ENCODE measurements around the gene ARHGAP24.

Gene ARHGAP24

GRCh38 chr4:85779165-85779564, 304.2 kb downstream of the ARHGAP24 start:
- H2AFZ ChIP-seq (ENCODE audit: insufficient read depth, low read length, poor library complexity), result no peak overlapping the region
- no peaks in the 10 kb centered on the region for H3K36me3 ChIP-seq (ENCODE audit: control insufficient read depth in 1 of 2, insufficient read depth in 2 of 2, low read length in 2 of 2)
- H3K27me3 ChIP-seq (ENCODE audit: insufficient read depth, low read length), result no peaks in the 10 kb centered on the region
- H3K14ac ChIP-seq (ENCODE audit: low read length), result no peak overlapping the region
- H3K4me3 ChIP-seq (ENCODE audit: low read depth, low read length), result no peak overlapping the region
- no peak overlapping the region for H3K4ac ChIP-seq (ENCODE audit: low read depth, low read length)
- H3K9ac ChIP-seq (ENCODE audit: low read length), result no peak overlapping the region
- no peaks in the 10 kb centered on the region for H3K4me1 ChIP-seq (ENCODE audit: control insufficient read depth in 1 of 2, insufficient read depth in 2 of 2, low read length in 2 of 2)
- H3K79me1 ChIP-seq (ENCODE audit: low read length), result no peaks in the 10 kb centered on the region
- H3K9me3 ChIP-seq (ENCODE audit: insufficient read depth, low read depth, low read length), result no peaks in the 10 kb centered on the region
- H2BK5ac ChIP-seq (ENCODE audit: low read depth, low read length, poor library complexity), result no peak overlapping the region
- no peak overlapping the region for H3K23ac ChIP-seq (ENCODE audit: low read length)
- no peak overlapping the region for H4K12ac ChIP-seq (ENCODE audit: low read depth, low read length)
- no peak overlapping the region for H4K91ac ChIP-seq (ENCODE audit: low read depth, low read length)
- DNase-seq, result no peak
- no peak overlapping the region for H2BK12ac ChIP-seq (ENCODE audit: low read length)
- H2AK5ac ChIP-seq (ENCODE audit: low read length), result no peak overlapping the region
- H3K27ac ChIP-seq (ENCODE audit: low read depth, low read length), result no peak overlapping the region
- H3K4me2 ChIP-seq (ENCODE audit: low read length), result no peak overlapping the region
- H3K18ac ChIP-seq (ENCODE audit: low read length), result no peak overlapping the region
- no peak overlapping the region for H4K8ac ChIP-seq (ENCODE audit: low read depth, low read length)
- no peaks in the 10 kb centered on the region for H3K79me2 ChIP-seq (ENCODE audit: control insufficient read depth, insufficient read depth, low read length, poor library complexity)
- no peak overlapping the region for H2BK120ac ChIP-seq (ENCODE audit: insufficient read depth, low read length, poor library complexity)

GRCh38 chr4:85780664-85781063, 305.7 kb downstream of the ARHGAP24 start:
- Histone ChIP-seq H2BK120ac (ENCODE audit: insufficient read depth, low read length, poor library complexity) (no peak overlapping the region), H4K8ac (ENCODE audit: low read depth, low read length) (no peak overlapping the region), H2AFZ (ENCODE audit: insufficient read depth, low read length, poor library complexity) (no peak overlapping the region), H3K9me3 (ENCODE audit: insufficient read depth, low read depth, low read length) (no peaks in the 10 kb centered on the region), H2BK12ac (ENCODE audit: low read length) (no peak overlapping the region), H3K23ac (ENCODE audit: low read length) (no peak overlapping the region), H3K79me2 (ENCODE audit: control insufficient read depth, insufficient read depth, low read length, poor library complexity) (no peaks in the 10 kb centered on the region), H4K91ac (ENCODE audit: low read depth, low read length) (no peak overlapping the region), H3K18ac (ENCODE audit: low read length) (no peak overlapping the region), H2BK5ac (ENCODE audit: low read depth, low read length, poor library complexity) (no peak overlapping the region), H3K4me2 (ENCODE audit: low read length) (no peak overlapping the region), H3K36me3 (ENCODE audit: control insufficient read depth in 1 of 2, insufficient read depth in 2 of 2, low read length in 2 of 2) (no peaks in the 10 kb centered on the region), H3K4ac (ENCODE audit: low read depth, low read length) (no peak overlapping the region), H3K4me1 (ENCODE audit: control insufficient read depth in 1 of 2, insufficient read depth in 2 of 2, low read length in 2 of 2) (no peaks in the 10 kb centered on the region), H3K4me3 (ENCODE audit: low read depth, low read length) (no peak overlapping the region), H3K27me3 (ENCODE audit: insufficient read depth, low read length) (no peaks in the 10 kb centered on the region), H3K14ac (ENCODE audit: low read length) (no peak overlapping the region), H3K27ac (ENCODE audit: low read depth, low read length) (no peak overlapping the region), H3K79me1 (ENCODE audit: low read length) (no peaks in the 10 kb centered on the region), H2AK5ac (ENCODE audit: low read length) (no peak overlapping the region), H4K12ac (ENCODE audit: low read depth, low read length) (no peak overlapping the region), H3K9ac (ENCODE audit: low read length) (no peak overlapping the region)
- WGBS (ENCODE audit: extremely low coverage, insufficient coverage, insufficient read length), result no CpG with 5 or more reads among the region's 3 CpGs
- DNase-seq, result no peak

DNA sequence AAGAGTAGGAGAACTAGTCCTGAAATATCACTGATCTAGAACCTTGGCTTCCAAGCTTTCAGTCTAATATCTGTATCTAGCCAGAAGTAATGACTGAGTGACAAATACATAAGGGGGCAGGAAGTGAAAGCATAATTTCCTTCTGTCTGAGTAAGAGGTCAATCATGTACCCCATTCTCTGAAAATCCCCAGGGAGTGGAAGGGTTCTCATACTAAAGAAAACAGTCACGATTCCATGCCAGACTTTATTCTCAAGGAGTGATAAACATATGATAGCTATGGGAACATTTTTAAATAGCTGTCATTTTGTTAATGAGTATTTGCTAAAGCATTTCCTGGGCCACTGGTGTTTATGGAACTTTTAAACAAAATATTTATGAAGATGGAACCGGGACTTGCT, 308.5 kb downstream of the ARHGAP24 start:
- Histone ChIP-seq H3K79me1 (ENCODE audit: low read length) (no peaks in the 10 kb centered on the region), H3K4ac (ENCODE audit: low read depth, low read length) (no peak overlapping the region), H3K9me3 (ENCODE audit: insufficient read depth, low read depth, low read length) (no peaks in the 10 kb centered on the region)

GRCh38 chr4:85783900-85784299, 308.9 kb downstream of the ARHGAP24 start:
- H2AK5ac ChIP-seq (ENCODE audit: low read length), result no peak overlapping the region
- no peak overlapping the region for H3K14ac ChIP-seq (ENCODE audit: low read length)
- no peak overlapping the region for H3K4me3 ChIP-seq (ENCODE audit: low read depth, low read length)
- no peak overlapping the region for H2BK5ac ChIP-seq (ENCODE audit: low read depth, low read length, poor library complexity)
- H3K4me1 ChIP-seq (ENCODE audit: control insufficient read depth in 1 of 2, insufficient read depth in 2 of 2, low read length in 2 of 2), result no peaks in the 10 kb centered on the region
- WGBS (ENCODE audit: extremely low coverage, insufficient coverage, insufficient read length), result no CpG with 5 or more reads among the region's 1 CpG
- H2BK12ac ChIP-seq (ENCODE audit: low read length), result no peak overlapping the region
- H2BK120ac ChIP-seq (ENCODE audit: insufficient read depth, low read length, poor library complexity), result no peak overlapping the region
- no peaks in the 10 kb centered on the region for H3K79me2 ChIP-seq (ENCODE audit: control insufficient read depth, insufficient read depth, low read length, poor library complexity)
- no peaks in the 10 kb centered on the region for H3K79me1 ChIP-seq (ENCODE audit: low read length)
- no peak overlapping the region for H2AFZ ChIP-seq (ENCODE audit: insufficient read depth, low read length, poor library complexity)
- no peaks in the 10 kb centered on the region for H3K9me3 ChIP-seq (ENCODE audit: insufficient read depth, low read depth, low read length)
- H3K27me3 ChIP-seq (ENCODE audit: insufficient read depth, low read length), result no peaks in the 10 kb centered on the region
- no peak overlapping the region for H4K12ac ChIP-seq (ENCODE audit: low read depth, low read length)
- H3K23ac ChIP-seq (ENCODE audit: low read length), result no peak overlapping the region
- no peaks in the 10 kb centered on the region for H3K36me3 ChIP-seq (ENCODE audit: control insufficient read depth in 1 of 2, insufficient read depth in 2 of 2, low read length in 2 of 2)
- H4K8ac ChIP-seq (ENCODE audit: low read depth, low read length), result no peak overlapping the region
- no peak overlapping the region for H4K91ac ChIP-seq (ENCODE audit: low read depth, low read length)
- no peak overlapping the region for H3K4ac ChIP-seq (ENCODE audit: low read depth, low read length)
- no peak overlapping the region for H3K27ac ChIP-seq (ENCODE audit: low read depth, low read length)
- no peak overlapping the region for H3K9ac ChIP-seq (ENCODE audit: low read length)
- no peak overlapping the region for H3K4me2 ChIP-seq (ENCODE audit: low read length)
- DNase-seq, result no peak
- H3K18ac ChIP-seq (ENCODE audit: low read length), result no peak overlapping the region

More for the DNA sequence above, 308.5 kb downstream of the ARHGAP24 start:
- Histone ChIP-seq H3K23ac (ENCODE audit: low read length) (no peak overlapping the region), H3K14ac (ENCODE audit: low read length) (no peak overlapping the region), H4K12ac (ENCODE audit: low read depth, low read length) (no peak overlapping the region), H3K9ac (ENCODE audit: low read length) (no peak overlapping the region), H3K27me3 (ENCODE audit: insufficient read depth, low read length) (no peaks in the 10 kb centered on the region), H4K8ac (ENCODE audit: low read depth, low read length) (no peak overlapping the region), H2BK12ac (ENCODE audit: low read length) (no peak overlapping the region), H3K4me3 (ENCODE audit: low read depth, low read length) (no peak overlapping the region), H2BK120ac (ENCODE audit: insufficient read depth, low read length, poor library complexity) (no peak overlapping the region), H3K4me1 (ENCODE audit: control insufficient read depth in 1 of 2, insufficient read depth in 2 of 2, low read length in 2 of 2) (no peaks in the 10 kb centered on the region), H3K18ac (ENCODE audit: low read length) (no peak overlapping the region), H3K4me2 (ENCODE audit: low read length) (no peak overlapping the region), H2BK5ac (ENCODE audit: low read depth, low read length, poor library complexity) (no peak overlapping the region), H2AK5ac (ENCODE audit: low read length) (no peak overlapping the region), H3K27ac (ENCODE audit: low read depth, low read length) (no peak overlapping the region), H3K79me2 (ENCODE audit: control insufficient read depth, insufficient read depth, low read length, poor library complexity) (no peaks in the 10 kb centered on the region), H4K91ac (ENCODE audit: low read depth, low read length) (no peak overlapping the region), H2AFZ (ENCODE audit: insufficient read depth, low read length, poor library complexity) (no peak overlapping the region), H3K36me3 (ENCODE audit: control insufficient read depth in 1 of 2, insufficient read depth in 2 of 2, low read length in 2 of 2) (no peaks in the 10 kb centered on the region)
- DNase-seq, result peak in 1 of 2 donors; percentile 50
- no CpG with 5 or more reads among the region's 2 CpGs for WGBS (ENCODE audit: extremely low coverage, insufficient coverage, insufficient read length)
